Adrenal gland (tissue), 12 donors: Measurements from ENCODE around the gene UBE3B. TPM values are rescaled to one million over a fixed set of nuclear protein-coding genes. Genes with fewer than 3 reads are reported as not detected.

Source experiments
- DNase-seq, 7 donors: peaks; one replicate each; pipeline ENCODE4 v3.0.0-alpha.2; 2019 to 2020
- H3K27ac ChIP-seq, 5 donors: fragments of 200-600 bp; sonication (generic) in 4 of 5; 1 replicate in 3 of 5; 2 replicates in 2 of 5; pipeline versions ENCODE4 v1.5.1 to v1.8.0; 2016 to 2020; ENCODE audit warnings: mild to moderate bottlenecking in 1 of 5
- H3K27me3 ChIP-seq: fragments of 200-600 bp; 2 replicates; pipeline ENCODE4 v1.8.0; 2021
- H3K36me3 ChIP-seq, 2 donors: fragments of 200-600 bp; replicated peaks in 1 of 2; 1 replicate in 1 of 2; 2 replicates in 1 of 2; pipeline versions ENCODE4 v1.5.1 to v1.8.0; 2018 to 2022
- H3K4me1 ChIP-seq, 2 donors: fragments of 200-600 bp; replicated peaks in 1 of 2; 1 replicate in 1 of 2; 2 replicates in 1 of 2; pipeline versions ENCODE4 v1.5.1 to v1.8.0; 2018 to 2021
- H3K4me3 ChIP-seq, 4 donors: fragments of 200-600 bp; sonication (generic) in 3 of 4; one replicate each; pipeline ENCODE4 v1.5.1; 2016 to 2018
- H3K9me3 ChIP-seq, 3 donors: fragments of 200-600 bp; sonication (generic) in 1 of 3; replicated peaks in 1 of 3; 1 replicate in 2 of 3; 2 replicates in 1 of 3; pipeline versions ENCODE4 v1.5.1 to v1.8.0; 2016 to 2021
- POLR2A ChIP-seq, 2 donors: fragments of 450-650 bp; IDR thresholded peaks; one replicate each; pipeline ENCODE4 v1.6.1; 2017; ENCODE audit warnings: antibody characterized with exemption in 2 of 2, mild to moderate bottlenecking in 2 of 2, moderate library complexity in 1 of 2
- WGBS, 4 donors: extraction: QIAGEN DNeasy Blood & Tissue Kit in 2 of 4; methylation state at CpG; one replicate each; pipeline versions ENCODE4 v1.1.5 to v1.1.7; 2013 to 2017; 5-methylcytosine and 5-hydroxymethylcytosine counted together
- intact Hi-C, 2 donors: fragments of 100-400 bp; cut with DNase I; formaldehyde crosslinking; loops; one replicate each; pipeline versions ENCODE4 v1.14.1 to v1.15.0; 2022 to 2023
- polyA plus RNA-seq, 3 donors: library from polyadenylated mRNA; stranded (reverse); fragments of 200-250 nt in 2 of 3; fragments of 350-450 nt in 1 of 3; fragmentation: Illumina TruSeq in 1 of 3; extraction: RNeasy Lipid Tissue Mini Kit (QIAGEN cat#74804) in 1 of 3; gene quantifications; one replicate each; pipeline ENCODE4 v1.2.3, GENCODE V29; 2013 to 2014
- total RNA-seq, 9 donors: library from RNA; depleted of rRNA in 4 of 9; stranded (reverse); fragments of >200 nt in 4 of 9; fragments of 120-200 nt in 1 of 9; fragmentation: NEBNext Ultra II Directional in 1 of 9; extraction: Animal tissue kit (Norgen Biotek cat#: 25700) in 1 of 9; gene quantifications; one replicate each; pipeline versions ENCODE4 v1.1.0 to v1.2.4, GENCODE V29; 2013 to 2023
- TF ChIP-seq, protein P1 (sequence below), 6 experiments: fragments of 450-650 bp in 4 of 6; fragments of 200-600 bp in 2 of 6; sonication (generic) in 1 of 6; IDR thresholded peaks; 1 replicate in 5 of 6; 2 replicates in 1 of 6; pipeline versions ENCODE4 v1.5.1 to v1.8.0; 2016 to 2021; ENCODE audit warnings: antibody characterized with exemption in 6 of 6, mild to moderate bottlenecking in 2 of 6, moderate library complexity in 1 of 6
- donor health status: healthy with polysubstance abuse.
- donor health status: Bipolar disorder and iron deficiency.
- donor health status: DM: yes; HTN: yes; CAD: no.
- donor health status: DM: no; HTN: no; CAD: no.
- donor health status: DM: no; HTN: no; CAD: no.
- donor health status: DM: yes; HTN: yes; CAD: no.

The UBE3B gene
- total and polyA plus RNA-seq, 12 donors: 16.0 to 79.5 (median 39.5) TPM

GRCh38 chr12:109479761-109480160 lies 2.3 kb downstream of the UBE3B start:
- Histone ChIP-seq H3K27me3 (no peaks in the 10 kb centered on the region), H3K36me3 (peaks cover 0 to 15% of the 10 kb centered on the region in 2 donors), H3K4me3 (no peak overlapping the region), H3K4me1 (peaks cover 13 to 27% of the 10 kb centered on the region in 2 donors), H3K9me3 (no peaks in the 10 kb centered on the region), H3K27ac (no peak overlapping the region)
- no peak for DNase-seq
- 43 to 67% (median 60%) methylated on average over 1 of the region's 1 CpG for WGBS, 4 donors
- intact Hi-C loops: no loop called here
- TF ChIP-seq, protein P1, sequence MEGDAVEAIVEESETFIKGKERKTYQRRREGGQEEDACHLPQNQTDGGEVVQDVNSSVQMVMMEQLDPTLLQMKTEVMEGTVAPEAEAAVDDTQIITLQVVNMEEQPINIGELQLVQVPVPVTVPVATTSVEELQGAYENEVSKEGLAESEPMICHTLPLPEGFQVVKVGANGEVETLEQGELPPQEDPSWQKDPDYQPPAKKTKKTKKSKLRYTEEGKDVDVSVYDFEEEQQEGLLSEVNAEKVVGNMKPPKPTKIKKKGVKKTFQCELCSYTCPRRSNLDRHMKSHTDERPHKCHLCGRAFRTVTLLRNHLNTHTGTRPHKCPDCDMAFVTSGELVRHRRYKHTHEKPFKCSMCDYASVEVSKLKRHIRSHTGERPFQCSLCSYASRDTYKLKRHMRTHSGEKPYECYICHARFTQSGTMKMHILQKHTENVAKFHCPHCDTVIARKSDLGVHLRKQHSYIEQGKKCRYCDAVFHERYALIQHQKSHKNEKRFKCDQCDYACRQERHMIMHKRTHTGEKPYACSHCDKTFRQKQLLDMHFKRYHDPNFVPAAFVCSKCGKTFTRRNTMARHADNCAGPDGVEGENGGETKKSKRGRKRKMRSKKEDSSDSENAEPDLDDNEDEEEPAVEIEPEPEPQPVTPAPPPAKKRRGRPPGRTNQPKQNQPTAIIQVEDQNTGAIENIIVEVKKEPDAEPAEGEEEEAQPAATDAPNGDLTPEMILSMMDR (IDR thresholded peaks at IDR 0.05): no peak
- TF ChIP-seq POLR2A (IDR thresholded peaks at IDR 0.05): no peak

DNA sequence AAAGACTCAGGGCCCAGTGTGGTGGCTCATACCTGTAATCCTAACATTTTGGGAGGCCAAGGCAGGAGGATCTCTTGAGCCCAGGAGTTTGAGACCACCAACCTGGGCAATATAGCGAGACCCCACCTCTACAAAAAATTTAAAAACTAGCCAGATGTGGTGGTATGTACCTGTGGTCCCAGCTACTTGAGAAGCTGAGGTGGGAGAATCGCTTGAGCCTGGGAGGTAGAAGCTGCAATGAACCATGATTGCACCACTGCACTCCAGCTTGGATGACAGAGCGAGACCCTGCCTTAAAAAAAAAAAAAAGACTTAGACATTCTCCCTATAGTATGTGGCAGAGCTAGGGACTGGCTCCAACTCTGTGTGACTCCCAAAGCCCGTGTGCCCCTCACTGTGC lies 2.9 kb downstream of the UBE3B start:
- Histone ChIP-seq H3K4me3 (no peak overlapping the region), H3K27me3 (no peaks in the 10 kb centered on the region), H3K36me3 (peaks cover 0 to 21% of the 10 kb centered on the region in 2 donors), H3K4me1 (peaks cover 10 to 27% of the 10 kb centered on the region in 2 donors), H3K9me3 (no peaks in the 10 kb centered on the region), H3K27ac (no peak overlapping the region)
- WGBS, 4 donors: 89 to 98% (median 97%) methylated on average over 3 to 4 of the region's 4 CpGs
- peak in 1 of 7 donors; percentile 24 for DNase-seq
- TF ChIP-seq, protein P1 (IDR thresholded peaks at IDR 0.05): no peak
- TF ChIP-seq POLR2A (IDR thresholded peaks at IDR 0.05): no peak
- intact Hi-C loops: no loop called here

GRCh38 chr12:109481863-109482262 lies 4.4 kb downstream of the UBE3B start:
- no peak overlapping the region for H3K27ac ChIP-seq
- no peaks in the 10 kb centered on the region for H3K27me3 ChIP-seq
- no peak for DNase-seq
- H3K9me3 ChIP-seq: no peaks in the 10 kb centered on the region
- H3K36me3 ChIP-seq: peaks cover 0 to 36% of the 10 kb centered on the region in 2 donors
- intact Hi-C loops: no loop called here
- WGBS, 4 donors: 75 to 92% (median 83%) methylated on average over 1 of the region's 1 CpG
- H3K4me1 ChIP-seq: peaks cover 0 to 16% of the 10 kb centered on the region in 2 donors
- H3K4me3 ChIP-seq: no peak overlapping the region
- TF ChIP-seq, protein P1 (IDR thresholded peaks at IDR 0.05): no peak
- TF ChIP-seq POLR2A (IDR thresholded peaks at IDR 0.05): no peak

DNA sequence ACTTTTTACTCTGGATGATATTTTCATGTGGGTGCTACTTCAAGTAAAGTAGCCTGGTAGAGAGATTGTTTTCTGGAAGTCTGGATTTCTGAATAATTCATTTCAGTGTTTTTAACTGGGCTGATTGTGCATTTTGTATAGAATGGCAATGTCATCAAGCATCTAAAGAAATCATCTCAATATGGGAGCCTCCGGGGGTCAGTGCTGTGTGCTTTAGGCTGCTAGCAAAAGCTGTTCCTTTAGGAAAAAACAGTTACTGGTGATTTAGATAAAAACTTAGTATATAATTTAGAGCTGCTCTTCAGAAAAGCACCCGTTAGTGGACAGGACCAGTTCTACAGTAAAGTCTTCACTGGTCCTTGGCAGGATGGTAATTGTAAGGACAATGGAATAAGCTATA lies 5.1 kb downstream of the UBE3B start:
- Histone ChIP-seq H3K4me3 (no peak overlapping the region), H3K27me3 (no peaks in the 10 kb centered on the region), H3K36me3 (peaks cover 0 to 43% of the 10 kb centered on the region in 2 donors), H3K27ac (no peak overlapping the region), H3K9me3 (no peaks in the 10 kb centered on the region), H3K4me1 (peaks cover 0 to 16% of the 10 kb centered on the region in 2 donors)
- WGBS, 4 donors: 85 to 91% (median 88%) methylated on average over 2 of the region's 2 CpGs
- TF ChIP-seq, protein P1 (IDR thresholded peaks at IDR 0.05): no peak
- TF ChIP-seq POLR2A (IDR thresholded peaks at IDR 0.05): no peak
- intact Hi-C loops: no loop called here
- DNase-seq: no peak
